Measurements from ENCODE around the gene PRKCZ. TPM values are rescaled to one million over a fixed set of nuclear protein-coding genes. Genes with fewer than 3 reads are reported as not detected.

The PRKCZ gene
- 0.64 and 3.2 TPM in 2 replicates for total RNA-seq

GRCh38 chr1:2049718-2050431 lies at the start of gene PRKCZ:
PRKCZ (plus strand) TSS chr1:2050411; CDS start chr1:2050631, 220 bp downstream.

GRCh38 chr1:2003541-2004131 lies 46.6 kb upstream of the PRKCZ start, which contains the start of gene CFAP74:
CFAP74 (minus strand) TSS chr1:2003786; CDS start chr1:1990956, 12,830 bp downstream.

GRCh38 chr1:2019172-2019543 lies 31.1 kb upstream of the PRKCZ start, which contains the start of gene GABRD:
GABRD (plus strand) TSS chr1:2019345; CDS start chr1:2019424, 79 bp downstream.

GRCh38 chr1:2194319-2194897 lies 144.2 kb downstream of the PRKCZ start, which contains the start of gene FAAP20:
FAAP20 (minus strand) TSS chr1:2194772; CDS start chr1:2194749, 23 bp downstream.

GRCh38 chr1:2228157-2228594 lies 178.0 kb downstream of the PRKCZ start, which contains the start of gene SKI:
SKI (plus strand) TSS chr1:2228319; CDS start chr1:2228767, 448 bp downstream.

Other genes with a start within 250 kb of the PRKCZ start
- gene GNB1, start 159.3 kb upstream of the PRKCZ start, total RNA-seq, result 140 and 180 TPM in 2 replicates
- not detected in 2 replicates for gene CALML6, start 135.2 kb upstream of the PRKCZ start, total RNA-seq
- 0.65 and 4.5 TPM in 2 replicates for gene TMEM52, start 131.1 kb upstream of the PRKCZ start, total RNA-seq
- not detected in 2 replicates for gene CFAP74, start 46.6 kb upstream of the PRKCZ start, total RNA-seq
- not detected in 2 replicates for gene GABRD, start 31.1 kb upstream of the PRKCZ start, total RNA-seq
- gene FAAP20, start 144.4 kb downstream of the PRKCZ start, total RNA-seq, result 57.1 and 64.0 TPM in 2 replicates
- 34.0 and 54.9 TPM in 2 replicates for gene SKI, start 177.9 kb downstream of the PRKCZ start, total RNA-seq

All from epithelial cell of alveolus of lung (primary cell).